Raji (cell line): ENCODE results near the gene PAX5.

ENCODE experiments used
- POLR2A ChIP-seq: IDR thresholded peaks from 2 replicates; pipeline ENCODE4 v1.6.1; 2011; ENCODE audit warnings: low read depth, low read length, control low read depth; ENCODE audit not compliant: insufficient read depth

The PAX5 gene

DNA sequence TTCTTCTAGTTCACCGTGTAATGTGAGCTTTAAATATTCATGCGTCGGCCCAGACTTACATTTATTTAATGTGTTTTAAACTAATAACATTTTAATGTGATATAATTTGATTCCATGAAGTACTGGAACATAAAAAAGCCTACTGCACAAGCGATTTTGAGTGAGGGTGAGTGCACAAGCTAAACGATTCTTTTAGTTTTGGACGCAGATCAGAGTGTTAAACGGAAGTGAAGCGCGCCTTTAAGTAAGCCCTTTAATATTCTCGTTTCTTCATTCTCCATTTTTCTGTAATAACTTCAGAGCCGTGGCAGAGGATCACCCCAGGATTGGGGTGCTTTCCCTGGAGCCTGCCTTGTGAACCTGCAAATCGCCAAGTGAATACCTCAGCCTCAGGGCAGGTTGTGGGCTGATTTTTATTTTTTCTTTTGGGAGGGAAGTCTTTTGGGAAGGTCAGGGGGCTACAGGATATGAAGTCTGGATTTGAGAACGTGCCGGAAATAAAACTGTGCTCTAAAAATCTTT, 4.9 kb upstream of the PAX5 start:
- no peak for TF ChIP-seq POLR2A

DNA sequence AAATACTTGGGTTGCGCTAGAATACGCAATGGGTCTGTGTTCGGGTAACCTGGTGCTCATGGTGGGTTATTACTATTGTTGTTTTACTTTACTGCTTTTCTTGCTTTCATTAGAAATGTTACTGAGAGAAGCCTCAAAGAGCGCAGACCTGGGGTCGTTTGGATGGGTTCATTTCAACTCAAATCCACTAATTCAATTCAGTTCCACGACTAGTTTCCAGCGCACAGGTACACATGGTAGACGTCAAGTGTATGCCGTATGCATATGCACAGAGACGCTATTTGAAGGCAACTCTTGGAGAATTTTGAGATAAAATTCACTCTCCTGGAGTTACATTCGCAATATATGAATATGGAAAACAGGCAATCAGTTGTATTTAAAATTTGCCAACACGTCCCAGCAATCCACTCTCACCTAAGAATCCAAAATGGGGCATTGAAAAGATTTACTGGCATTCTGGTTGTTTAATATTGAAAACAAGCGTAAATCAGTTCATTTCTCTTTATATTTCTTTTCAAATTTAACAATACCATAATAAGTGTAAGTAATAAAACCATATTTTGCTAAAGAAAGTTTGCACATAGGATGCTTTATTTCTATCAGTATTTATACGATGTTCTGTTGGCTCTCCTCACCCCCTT, 4.4 kb upstream of the PAX5 start:
- no peak for TF ChIP-seq POLR2A

DNA sequence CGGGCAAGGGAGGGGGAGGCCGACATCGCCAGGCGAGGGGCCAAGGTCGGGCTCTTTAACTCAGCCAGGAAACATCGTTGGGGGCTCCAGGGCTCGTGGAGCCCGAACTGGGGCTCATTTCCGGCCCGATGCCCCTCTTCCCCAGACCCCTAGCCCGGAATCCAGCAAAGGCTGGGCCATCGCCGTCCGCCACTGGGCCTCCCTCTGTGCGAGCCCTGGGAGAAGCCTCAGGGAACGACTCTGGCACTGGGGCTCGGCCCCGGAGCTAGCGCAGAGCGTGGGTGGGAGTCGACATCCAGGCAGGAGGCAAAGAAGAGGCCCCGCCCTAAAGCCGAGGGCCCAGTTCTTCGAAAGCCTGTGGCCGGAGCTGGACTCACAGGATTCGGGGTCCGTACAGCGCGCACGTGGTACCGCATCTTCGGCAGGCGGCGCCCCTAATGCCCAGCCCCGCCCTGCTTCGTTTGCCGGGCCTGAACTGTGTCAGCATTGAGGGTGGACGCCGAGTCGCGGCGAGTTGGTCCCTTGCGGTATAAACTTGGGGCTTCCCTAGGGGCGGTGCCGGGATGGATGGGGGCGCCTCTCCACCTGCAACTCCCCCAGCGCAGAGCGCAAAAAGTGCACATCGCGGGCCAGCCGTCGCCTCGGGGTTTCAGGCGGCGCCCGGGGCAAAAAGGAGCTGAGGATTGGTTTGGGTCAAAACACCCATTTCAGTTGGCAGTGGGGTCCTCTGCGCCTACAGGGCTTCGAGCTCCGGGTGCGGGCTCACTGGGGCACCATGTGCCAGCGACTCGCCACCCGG, 3.6 kb upstream of the PAX5 start:
- no peak for TF ChIP-seq POLR2A

DNA sequence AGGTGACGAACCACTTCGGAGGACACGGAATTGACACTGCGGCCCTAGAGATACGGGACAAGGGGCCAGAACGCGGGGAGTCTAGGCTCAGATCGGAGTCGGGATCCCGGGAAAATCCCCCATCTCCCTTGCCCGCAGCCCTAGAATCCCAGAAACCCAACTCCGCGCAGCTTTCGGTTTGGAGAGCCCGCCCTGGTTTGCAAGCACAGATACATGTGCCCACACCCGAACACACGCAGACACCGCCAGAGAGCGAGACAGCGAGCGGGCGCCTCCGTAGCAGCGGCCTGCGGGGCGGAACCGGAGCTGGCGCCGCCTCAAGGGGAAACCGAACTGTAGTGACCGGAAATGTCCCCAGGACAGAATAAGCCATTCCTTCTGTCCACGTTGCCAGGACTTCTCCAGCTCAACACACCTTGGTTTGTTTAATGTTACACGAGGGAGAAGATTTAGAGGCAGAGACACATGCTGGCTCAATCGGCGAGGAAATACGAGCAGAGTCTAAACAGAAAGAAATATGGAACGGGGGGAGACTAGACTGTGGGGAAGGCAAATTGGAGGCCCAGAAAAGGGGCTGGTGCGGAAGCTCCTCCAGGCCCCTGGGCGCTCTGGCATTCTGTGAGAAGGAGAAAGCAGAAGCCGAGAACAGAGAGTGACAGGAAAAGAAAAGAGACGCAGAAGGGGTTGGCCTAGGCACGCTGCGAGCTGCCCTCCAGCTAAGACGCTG, 2.9 kb upstream of the PAX5 start:
- TF ChIP-seq POLR2A = peak; percentile 32; the same call in 1 of the 2 replicates

DNA sequence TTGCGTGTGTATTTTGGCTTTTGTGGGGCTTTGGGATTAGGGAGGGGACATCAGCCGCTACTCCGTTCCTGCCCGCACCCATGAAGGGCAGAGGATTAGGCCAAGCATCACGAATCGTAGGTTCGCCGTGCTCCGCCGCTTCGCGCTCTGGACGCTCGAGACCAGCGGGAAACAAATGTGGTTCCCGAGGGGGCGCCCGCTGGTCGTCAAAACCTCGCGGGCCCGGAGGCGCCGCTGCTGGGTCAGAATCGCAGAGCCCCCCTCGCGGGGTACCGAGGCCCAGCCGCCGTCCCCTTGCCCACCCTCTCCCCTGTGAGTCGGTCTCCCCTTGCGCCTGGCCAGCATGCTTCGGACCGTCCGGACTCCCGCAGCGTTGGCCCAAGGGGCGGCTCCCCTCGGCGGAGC, 2.3 kb upstream of the PAX5 start:
- peak; percentile 49; the same call in 1 of the 2 replicates for TF ChIP-seq POLR2A

DNA sequence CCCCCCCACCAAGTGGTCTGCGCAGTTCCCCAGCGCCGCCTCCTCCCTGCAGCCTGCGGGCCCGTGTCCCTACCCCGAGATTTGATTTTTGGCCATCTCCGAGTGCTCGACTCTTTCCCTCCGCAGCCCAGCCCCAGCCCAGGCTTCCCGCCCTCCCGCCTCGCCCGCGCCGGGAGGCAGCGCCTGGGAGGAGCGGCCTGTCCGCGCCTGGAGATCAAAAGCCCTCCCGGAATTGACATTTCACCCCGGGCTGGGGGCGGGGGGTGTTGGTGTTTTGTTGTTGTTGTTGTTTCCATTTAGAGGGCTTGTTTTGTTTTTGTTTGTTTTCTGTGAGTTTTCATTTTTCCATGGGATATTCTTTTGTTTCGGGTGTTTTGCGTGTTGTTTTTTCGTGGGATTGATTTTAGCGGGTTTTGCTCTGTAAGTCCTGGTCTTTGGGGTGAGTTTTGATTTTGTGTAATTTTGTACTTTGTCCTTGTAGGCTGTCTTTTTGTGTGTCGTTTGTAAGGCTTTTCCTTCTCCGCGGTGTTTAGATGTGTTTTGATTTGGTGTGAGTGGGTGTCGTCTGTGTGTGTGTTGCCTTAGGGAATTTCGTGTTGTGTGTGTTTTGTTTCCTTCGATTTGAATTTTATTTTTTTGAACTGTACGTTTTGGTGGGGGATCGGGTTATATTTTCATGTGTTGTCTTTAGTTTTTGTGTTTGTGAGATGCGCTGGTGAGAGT, 1.7 kb upstream of the PAX5 start:
- no peak for TF ChIP-seq POLR2A

DNA sequence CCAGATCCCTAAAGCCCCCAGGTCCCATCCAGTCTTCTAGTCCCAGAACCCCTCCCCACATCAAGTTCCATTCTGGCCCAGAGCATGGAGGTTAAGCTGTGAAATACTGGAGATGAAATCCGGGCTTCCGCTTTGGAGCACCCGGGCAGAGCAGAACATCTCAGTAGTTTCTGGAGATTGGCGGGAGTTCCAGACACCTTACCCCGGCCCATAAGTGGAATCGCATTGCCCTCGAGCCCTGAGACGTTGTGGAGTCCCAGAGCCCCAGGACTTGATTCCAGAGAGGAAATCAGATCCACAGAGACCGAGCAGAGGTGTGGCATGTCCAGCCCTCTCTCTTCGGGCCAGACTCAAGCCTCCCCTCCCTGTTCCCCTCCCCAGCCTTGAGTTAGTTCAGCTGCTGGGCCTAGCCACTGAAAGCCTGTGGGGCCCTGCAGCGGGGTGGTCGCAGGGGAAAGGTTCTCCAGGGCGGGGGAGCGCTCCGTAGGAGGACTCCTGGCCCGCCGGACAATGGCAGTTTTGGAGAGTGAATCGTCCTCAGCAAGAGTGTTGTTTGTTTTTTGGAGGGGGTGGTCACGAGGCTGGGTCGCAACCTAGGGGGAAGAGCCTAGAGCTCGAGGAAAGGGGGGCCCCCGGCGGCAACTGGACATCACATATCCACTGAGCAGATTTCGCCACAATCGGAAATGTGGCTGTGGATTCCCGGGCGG, 1.0 kb upstream of the PAX5 start:
- no peak for TF ChIP-seq POLR2A

DNA sequence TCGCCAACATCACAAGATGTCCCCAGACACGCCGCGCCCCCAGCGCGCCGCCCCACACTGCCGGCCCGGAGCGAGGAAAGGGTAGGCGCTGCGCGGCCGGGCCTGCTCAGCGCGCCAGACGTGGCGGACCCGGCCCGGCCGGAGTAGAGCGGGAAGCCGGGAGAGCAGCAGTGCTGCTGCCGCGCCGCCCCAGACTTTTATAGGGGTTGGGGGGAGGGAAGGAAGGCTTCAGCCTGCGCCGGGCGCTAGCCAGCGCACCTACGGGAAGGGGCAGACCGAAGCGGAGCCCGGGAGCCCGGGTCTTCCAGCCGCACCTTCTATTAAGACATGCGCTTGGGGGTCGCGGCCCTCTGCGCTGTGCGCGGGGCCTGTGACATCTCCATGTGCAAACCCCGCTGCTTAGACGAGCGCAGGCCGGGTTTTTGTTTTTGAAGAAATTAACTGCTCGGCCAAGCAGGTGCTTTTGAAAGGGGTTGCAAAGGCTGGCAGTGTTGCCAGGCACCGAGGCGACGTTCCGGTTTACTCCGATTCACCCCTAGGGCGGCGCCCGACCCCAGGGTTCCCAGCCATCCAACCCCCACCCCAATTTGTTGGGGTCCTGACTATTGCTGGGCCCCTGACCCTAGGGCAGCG, 353 bp upstream of the PAX5 start:
- peak; percentile 71 for TF ChIP-seq POLR2A

DNA sequence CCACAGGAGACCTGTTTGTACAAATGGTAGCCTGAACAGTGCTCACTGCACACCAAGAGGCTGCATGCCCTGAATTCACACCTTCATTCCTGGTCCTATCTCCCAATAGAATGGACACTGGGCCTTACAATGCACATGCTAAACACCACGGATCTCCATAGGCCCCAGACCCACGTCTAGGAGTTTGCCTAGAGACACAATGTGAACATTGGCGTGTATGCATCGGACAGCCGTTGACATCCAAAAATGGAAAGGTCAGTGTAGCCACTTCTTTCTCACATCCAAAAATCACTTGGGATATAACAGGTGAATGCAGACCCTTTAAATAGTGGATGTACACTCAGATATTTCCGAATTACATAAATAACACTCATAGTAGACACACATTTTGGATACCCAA, 927 bp downstream of the PAX5 start:
- TF ChIP-seq POLR2A = no peak; the same call in 1 of the 2 replicates

DNA sequence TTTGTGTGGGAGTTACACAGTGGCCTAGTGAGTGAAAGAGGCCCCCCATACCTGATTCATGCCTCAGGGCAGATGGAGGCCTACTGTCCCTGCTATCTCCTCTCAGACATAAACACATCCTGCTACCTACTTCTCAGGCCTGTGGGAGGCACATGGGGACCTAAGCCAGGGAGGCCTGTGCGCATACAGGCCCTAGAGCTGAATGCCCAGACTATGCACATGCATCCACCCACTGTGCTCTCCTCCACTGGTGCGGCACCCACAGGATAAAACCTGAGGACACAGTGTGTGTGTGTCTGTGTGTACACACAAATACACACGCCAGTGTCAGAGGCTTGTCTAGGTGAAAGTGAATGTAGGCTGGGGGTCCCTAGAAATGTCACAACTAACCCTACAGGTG, 1.4 kb downstream of the PAX5 start:
- peak; percentile 59 for TF ChIP-seq POLR2A

DNA sequence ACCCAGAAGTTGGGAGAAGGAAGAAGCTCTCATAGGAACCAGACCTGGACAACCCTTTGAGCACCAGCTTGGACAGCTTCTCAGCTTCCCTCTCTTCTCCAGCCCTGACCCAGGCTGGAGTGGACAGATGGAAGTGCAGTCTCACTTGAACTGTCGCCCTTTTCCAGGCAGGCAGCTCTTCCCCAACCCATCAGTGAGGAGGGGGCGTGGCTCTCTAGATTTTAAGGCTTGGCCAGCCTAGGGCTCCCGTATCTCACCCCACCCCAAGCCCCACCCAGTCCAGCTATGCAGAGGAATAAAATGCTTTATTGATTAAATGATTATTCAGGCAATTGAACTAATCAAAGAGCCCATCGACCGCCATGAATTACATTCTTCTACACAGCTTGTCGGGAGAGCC, 2.2 kb downstream of the PAX5 start:
- no peak for TF ChIP-seq POLR2A

DNA sequence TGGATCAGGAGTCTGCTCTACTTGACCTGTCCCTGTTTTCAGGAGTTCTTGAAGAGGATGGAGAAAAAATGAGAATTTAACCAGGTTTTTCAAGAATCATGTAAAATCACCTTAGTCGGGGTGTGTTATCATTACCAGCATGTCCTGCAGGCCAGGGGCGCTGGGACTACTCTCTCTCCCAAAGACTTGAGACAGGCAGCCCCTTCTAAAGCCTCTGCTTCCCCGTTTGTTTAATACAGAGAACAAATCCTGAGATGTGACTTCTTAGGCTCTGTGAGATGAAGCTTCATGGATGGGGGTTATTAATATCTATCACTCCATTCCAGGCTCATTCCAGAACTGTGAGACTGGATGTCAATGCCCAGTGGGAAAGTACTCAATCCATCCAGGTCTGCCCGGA, 3.0 kb downstream of the PAX5 start:
- no peak for TF ChIP-seq POLR2A

DNA sequence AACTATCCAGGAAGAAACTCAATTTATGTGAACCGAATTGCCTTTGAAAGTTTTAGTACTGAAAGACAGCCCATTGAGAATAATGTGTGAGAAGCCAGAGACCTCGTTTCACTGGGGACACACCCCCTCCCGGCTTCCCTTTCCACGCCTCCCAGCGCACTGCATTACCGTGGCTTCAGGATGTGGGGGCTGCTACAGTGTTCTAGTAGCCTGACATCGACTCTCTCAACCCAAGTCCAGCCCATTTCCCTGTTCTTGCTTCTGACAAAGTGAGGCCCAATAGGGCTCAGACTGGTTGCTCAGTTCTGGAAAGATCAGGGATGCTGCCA, 3.5 kb downstream of the PAX5 start:
- TF ChIP-seq POLR2A = no peak
